ENCODE measurements around the gene NT5M. TPM values are rescaled to one million over a fixed set of nuclear protein-coding genes. Genes with fewer than 3 reads are reported as not detected.

NT5M gene
- total RNA-seq, 1 experiment from 2014 or later: 0.41 TPM

- no peak for DNase-seq (ENCODE audit: low spot score)
These were observed 40.1 kb downstream of the NT5M start for GRCh38 chr17:17343160-17343735.

DNA sequence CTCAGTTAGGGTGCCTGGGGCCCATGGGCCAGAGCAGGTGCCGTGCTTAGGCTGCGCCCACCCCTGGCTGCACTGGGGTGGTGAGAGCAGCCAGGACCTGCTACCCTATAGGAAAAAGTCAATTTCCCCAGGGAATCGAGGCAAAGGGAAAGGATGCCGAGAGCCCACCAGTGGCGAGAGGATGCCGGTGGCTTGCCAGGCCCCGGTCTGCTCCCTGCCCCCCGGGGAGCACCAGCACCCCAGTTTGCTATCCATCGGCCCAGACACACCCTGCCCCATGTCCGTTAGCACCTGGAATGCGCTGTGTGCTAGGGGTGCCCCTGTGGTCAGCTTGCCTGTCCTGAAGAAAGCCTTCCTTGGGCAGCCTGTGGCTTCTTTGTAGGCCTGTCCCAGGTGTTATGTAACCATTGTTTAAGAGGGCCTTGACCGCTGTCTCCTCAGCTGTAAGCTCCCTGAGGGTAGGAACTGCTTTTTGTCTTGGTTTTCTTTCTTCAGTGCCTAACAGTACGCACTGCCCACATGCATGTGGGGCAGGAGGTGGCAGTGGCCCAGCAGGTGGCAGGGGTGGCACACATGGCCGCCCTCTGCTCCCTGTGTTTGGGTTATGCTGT, 40.8 kb downstream of the NT5M start:
- DNase-seq (ENCODE audit: low spot score): no peak

GRCh38 chr17:17344507-17345293, 41.5 kb downstream of the NT5M start:
- DNase-seq (ENCODE audit: low spot score): no peak

DNA sequence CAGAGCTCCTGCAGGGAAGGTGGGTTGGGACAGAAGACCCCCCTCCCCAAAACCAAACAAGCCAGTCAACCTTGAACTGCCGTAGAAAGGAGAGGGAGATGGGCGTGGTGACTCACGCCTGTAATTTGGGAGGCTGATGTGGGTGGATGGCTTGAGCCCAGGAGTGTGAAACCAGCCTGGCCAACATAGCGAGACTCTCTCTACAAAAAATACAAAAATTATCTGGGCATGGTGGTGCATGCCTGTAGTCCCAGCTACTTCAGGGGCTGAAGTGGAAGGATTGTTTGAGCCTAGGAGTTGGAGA, 42.1 kb downstream of the NT5M start:
- no peak for DNase-seq (ENCODE audit: low spot score)

GRCh38 chr17:17345686-17346427, 42.7 kb downstream of the NT5M start:
- no peak for DNase-seq (ENCODE audit: low spot score)

- no peak for DNase-seq (ENCODE audit: low spot score)
These were observed 43.5 kb downstream of the NT5M start for GRCh38 chr17:17346428-17347233.

DNA sequence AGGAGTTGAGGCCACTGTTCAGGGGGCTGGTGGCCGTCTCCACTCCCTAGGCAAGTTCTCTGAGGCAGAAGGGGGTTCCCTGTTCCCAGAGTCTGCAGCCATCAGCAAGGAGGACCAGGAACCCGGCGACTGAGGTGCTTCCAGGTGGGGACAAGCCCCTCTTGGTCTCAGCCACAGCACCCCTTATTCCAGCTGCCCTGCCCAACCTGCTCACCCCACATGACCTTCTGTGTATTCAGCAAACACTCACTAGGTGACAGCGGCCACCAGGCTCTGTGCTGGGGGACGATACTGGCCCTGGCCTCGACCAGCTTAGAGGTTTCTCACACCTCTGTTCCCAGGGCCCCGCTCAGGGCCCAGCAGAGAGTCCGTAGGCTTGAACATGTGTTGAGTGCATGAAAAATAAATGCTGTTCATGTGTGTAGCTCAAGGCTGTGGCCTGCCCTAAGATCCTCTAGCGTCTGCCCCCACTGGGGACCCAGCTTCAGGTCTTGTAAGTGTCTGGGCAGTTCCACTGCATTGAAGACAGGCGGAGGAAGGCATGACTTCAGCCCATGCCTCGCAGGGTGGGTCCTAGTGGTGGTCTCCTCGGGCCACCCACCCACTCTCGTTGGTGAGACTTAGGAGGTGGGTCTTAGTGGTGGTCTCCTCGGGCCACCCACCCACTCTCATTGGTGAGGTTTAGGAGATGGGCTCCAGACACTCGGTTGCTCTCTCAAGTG, 44.2 kb downstream of the NT5M start:
- DNase-seq (ENCODE audit: low spot score): no peak

DNA sequence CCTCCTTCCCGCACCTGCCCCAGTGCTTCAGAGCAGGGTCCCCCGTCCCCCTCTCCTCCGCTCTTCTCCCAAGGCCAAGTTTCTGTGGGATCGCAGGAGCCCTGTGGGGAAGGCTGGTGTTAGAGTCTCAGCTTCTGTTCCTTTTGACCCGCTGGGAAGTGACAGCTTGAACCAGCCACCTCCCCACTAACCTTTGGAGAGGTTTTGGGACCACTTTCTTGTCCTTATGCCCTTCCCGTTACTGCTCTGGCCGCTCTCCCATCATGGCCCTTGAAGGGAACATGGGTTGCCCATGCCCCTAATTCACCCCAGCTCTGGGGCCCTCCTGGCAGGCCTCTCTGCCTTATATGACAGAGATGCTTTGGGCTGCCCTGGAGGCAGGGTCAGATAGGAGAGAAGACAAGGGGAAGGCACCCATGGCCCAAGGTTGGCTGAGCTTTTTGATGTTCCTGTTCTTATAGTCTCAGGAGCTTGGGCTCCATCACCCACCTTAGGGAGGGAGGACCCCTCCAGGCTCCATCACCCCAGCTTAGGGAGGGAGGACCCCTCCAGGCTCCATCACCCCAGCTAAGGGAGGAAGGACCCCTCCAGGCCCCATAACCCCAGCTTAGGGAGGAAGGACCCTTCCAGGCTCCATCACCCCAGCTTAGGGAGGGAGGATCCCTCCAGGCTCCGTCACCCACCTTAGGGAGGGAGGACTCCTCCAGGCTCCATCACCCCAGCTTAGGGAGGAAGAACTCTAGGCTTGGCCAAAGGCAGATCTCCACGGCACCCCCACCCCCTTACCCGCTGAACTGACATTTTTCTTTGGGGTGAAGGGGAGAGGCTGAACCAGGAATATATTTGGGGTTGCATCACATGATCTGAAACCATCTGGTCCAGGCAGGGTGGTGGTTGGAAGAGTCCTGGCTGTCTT, 45.0 kb downstream of the NT5M start:
- DNase-seq (ENCODE audit: low spot score): no peak

GRCh38 chr17:17348872-17349723, 45.9 kb downstream of the NT5M start:
- no peak for DNase-seq (ENCODE audit: low spot score)

DNA sequence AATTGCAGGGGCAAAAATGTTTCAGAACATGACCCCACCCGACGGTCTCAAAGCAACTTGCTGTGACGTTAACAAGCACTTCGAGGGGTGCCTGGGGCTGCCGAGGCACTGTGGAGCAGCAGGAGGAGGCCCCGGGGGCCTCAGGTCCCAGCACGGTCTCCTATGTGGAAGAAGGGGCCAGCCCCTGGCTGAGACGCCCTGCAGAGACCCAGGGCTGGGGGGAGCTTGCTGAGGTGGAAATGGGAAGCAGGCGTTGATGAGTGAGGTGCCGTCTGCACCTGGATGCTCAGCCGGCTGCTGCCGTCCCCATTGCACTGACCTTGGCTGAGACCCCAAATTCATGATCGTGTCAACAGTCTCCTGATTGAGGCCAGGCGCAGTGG, 46.5 kb downstream of the NT5M start:
- DNase-seq (ENCODE audit: low spot score): no peak

DNA sequence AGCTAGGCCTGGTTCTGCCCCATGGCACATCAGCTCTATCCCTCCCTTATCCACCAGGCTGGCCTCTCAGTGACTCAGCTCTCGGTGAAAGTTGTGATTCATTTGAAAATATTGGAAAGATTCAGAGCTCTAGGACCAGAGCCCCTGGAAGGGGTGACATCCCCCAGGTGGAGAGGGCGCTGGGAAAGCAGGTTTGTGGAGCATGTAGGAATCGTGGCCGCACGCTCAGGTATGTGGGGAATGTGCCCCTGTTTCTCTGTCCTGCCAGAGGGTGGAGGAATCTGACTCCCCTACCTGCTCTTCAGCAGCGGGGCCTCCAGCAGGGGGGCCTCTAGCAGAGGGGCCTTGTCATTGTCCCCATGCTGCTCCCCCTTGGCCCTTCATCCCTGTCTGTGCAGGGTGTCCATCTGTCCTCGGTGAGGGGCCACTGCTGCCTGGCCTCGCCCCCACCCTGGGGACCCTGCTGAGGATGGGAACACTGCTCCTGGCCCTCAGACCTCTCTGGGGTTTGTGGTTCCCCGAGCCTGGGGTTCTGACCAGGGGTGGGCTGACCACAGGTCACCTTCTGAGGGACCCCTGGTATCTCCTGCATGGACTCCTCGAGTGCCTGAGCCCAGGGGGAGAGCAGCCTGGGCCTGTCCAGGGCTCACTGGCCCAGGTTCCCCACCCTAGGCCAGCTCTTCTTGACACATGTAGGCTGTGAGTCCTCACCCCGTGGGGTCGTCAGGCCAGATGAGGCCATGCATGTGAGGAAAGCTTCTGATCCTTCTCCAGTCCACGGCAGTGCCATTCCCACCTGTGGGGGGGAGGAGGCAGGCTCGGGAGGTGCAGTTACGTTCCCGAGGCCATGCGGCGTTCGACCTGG, 47.5 kb downstream of the NT5M start:
- no peak for DNase-seq (ENCODE audit: low spot score)

DNA sequence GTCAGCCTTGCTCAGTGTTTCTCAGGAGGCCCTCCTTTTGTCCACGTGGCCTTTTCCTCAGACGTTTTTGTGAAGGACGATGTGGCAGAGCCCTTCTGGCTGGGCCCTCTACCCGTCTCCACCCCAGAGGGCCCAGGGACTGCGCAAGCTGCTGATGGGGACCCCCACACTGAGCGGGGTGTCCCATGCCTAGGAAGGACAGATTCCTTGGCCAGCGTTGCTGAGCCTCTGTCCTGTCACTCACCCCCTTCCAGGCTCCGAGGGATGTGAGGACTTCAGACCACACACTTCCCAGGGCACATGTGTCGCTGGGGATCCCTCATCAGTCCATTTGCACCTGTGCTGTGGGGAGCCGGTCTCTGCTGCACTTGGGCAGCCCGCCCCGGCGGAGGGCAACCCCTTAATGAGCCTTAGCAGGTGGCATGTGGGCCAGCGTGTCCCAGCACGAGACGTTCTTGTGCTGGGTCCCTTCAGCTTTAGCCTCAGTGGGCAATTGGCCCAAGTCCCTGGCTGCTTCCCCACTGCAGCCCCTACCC, 48.3 kb downstream of the NT5M start:
- no peak for DNase-seq (ENCODE audit: low spot score)

DNA sequence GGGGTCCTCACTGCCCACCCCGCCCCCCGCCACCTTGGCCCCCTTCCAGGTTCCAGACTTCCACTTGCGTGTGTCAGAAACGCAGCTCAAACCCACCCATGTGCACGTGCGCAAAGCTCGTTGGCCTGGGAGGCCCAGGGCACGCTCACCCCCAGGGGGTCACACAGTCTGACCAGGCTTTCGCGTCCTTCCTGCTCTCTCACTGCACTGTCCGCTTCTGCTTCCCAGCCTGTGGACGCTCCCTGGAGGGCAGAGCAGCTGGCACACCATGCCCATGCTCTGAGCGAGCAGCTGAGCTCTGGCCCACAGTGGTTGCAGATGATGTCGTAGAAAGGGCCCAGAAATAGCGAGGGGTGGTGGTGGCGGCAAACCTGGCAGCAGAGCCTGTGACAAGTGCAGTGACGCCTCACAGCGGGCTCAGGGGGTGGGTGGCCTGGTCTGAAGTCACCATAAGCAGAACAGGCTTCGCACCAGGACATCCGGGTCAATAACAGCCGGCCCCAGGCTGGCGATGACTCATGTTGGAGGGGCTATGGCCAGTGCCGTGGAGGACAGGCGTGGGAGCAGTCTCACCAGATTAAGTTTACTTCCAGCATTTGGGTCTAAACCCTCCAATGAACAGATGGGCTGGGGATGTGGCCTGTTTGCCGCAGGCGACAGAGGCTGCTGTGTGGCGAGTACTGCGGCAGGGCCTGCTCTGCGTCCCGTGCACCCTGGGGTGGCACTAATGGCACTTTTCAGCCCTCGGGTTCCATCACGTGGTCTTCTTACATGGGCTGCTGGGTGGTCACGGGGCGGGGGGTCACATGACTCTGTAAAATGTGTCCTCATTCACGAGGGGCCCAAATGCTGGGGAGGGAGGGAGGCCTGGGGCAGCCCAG, 49.0 kb downstream of the NT5M start:
- peak; percentile 12 for DNase-seq (ENCODE audit: low spot score)

GRCh38 chr17:17352836-17353624, 49.9 kb downstream of the NT5M start:
- DNase-seq (ENCODE audit: low spot score): no peak

- no peak for DNase-seq (ENCODE audit: low spot score)
These were observed 50.7 kb downstream of the NT5M start for GRCh38 chr17:17353625-17354484.

Measured in HT-29 (cell line).